GM23248 (cell line): Measurements from ENCODE around the gene ABCA1. TPM values are rescaled to one million over a fixed set of nuclear protein-coding genes. Genes with fewer than 3 reads are reported as not detected.

Experiments
- DNase-seq: peaks from one replicate; pipeline ENCODE4 v3.0.0-alpha.2; 2015
- H2AFZ ChIP-seq: fragments of 200-600 bp; sonication (generic); 2 replicates; pipeline ENCODE4 v1.6.1; 2016; ENCODE audit warnings: antibody characterized with exemption
- H3F3A ChIP-seq: fragments of 200-600 bp; sonication (generic); 2 replicates; pipeline ENCODE4 v1.6.1; 2016; ENCODE audit warnings: mild to moderate bottlenecking, antibody characterized with exemption, mixed run types; ENCODE audit not compliant: insufficient read depth
- H3K27ac ChIP-seq: fragments of 200-600 bp; sonication (generic); 2 replicates; pipeline ENCODE4 v1.5.1; 2016; ENCODE audit warnings: mild to moderate bottlenecking
- H3K27me3 ChIP-seq: fragments of 200-600 bp; sonication (generic); replicated peaks from 2 replicates; pipeline ENCODE4 v1.6.1; 2016; ENCODE audit warnings: mild to moderate bottlenecking; ENCODE audit not compliant: insufficient read depth
- H3K36me3 ChIP-seq: fragments of 200-600 bp; sonication (generic); 2 replicates; pipeline ENCODE4 v1.6.1; 2016; ENCODE audit warnings: low read depth, mild to moderate bottlenecking
- H3K4me1 ChIP-seq: fragments of 200-600 bp; sonication (generic); 2 replicates; pipeline ENCODE4 v1.6.1; 2016; ENCODE audit warnings: mild to moderate bottlenecking; ENCODE audit not compliant: insufficient read depth
- H3K4me2 ChIP-seq: fragments of 200-600 bp; sonication (generic); one replicate; pipeline ENCODE4 v1.6.1; 2016; ENCODE audit warnings: mild to moderate bottlenecking; ENCODE audit not compliant: unreplicated experiment
- H3K4me3 ChIP-seq: fragments of 200-600 bp; sonication (generic); 2 replicates; pipeline ENCODE4 v1.5.1; 2016; ENCODE audit warnings: mild to moderate bottlenecking
- H3K79me2 ChIP-seq: fragments of 200-600 bp; sonication (generic); 2 replicates; pipeline ENCODE4 v1.6.1; 2016; ENCODE audit warnings: mild to moderate bottlenecking; ENCODE audit not compliant: insufficient read depth
- H3K9ac ChIP-seq: fragments of 200-600 bp; sonication (generic); 2 replicates; pipeline ENCODE4 v1.6.1; 2016; ENCODE audit warnings: mild to moderate bottlenecking
- H3K9me2 ChIP-seq: fragments of 200-600 bp; sonication (generic); 2 replicates; pipeline ENCODE4 v1.6.1; 2016; ENCODE audit warnings: mixed run types, mild to moderate bottlenecking, moderate library complexity; ENCODE audit not compliant: insufficient read depth
- H3K9me3 ChIP-seq: fragments of 200-600 bp; sonication (generic); one replicate; pipeline ENCODE4 v1.6.1; 2017; ENCODE audit warnings: low read depth
- H4K20me1 ChIP-seq: fragments of 200-600 bp; sonication (generic); 2 replicates; pipeline ENCODE4 v1.6.0; 2016; ENCODE audit not compliant: insufficient read depth
- EZH2 ChIP-seq: fragments of 200-600 bp; sonication (generic); IDR thresholded peaks from 2 replicates; pipeline ENCODE4 v1.6.1; 2018; ENCODE audit warnings: antibody characterized with exemption, mild to moderate bottlenecking; ENCODE audit not compliant: insufficient read depth, poor library complexity, severe bottlenecking
- EZH2phosphoT487 ChIP-seq: fragments of 200-600 bp; sonication (generic); IDR thresholded peaks from 2 replicates; pipeline ENCODE4 v1.6.1; 2018; ENCODE audit warnings: antibody characterized with exemption, moderate library complexity, mild to moderate bottlenecking, low read depth; ENCODE audit not compliant: insufficient read depth
- WGBS, 2 experiments: methylation state at CpG; one replicate each; pipeline ENCODE4 v1.1.6; 2015 to 2017; ENCODE audit warnings: low lambda C conversion rate in 2 of 2, low coverage in 1 of 2; ENCODE audit errors: missing lambda C conversion rate in 2 of 2; 5-methylcytosine and 5-hydroxymethylcytosine counted together
- in situ Hi-C: fragments of 300-500 bp; cut with MboI; formaldehyde crosslinking; loops from 2 replicates; pipeline ENCODE4 v1.15.0; 2020
- polyA plus RNA-seq: library from polyadenylated mRNA; unstranded; fragments of >200 nt; fragmentation: Nextera tagmentation; extraction: Ambion mirVana; gene quantifications from 2 replicates; pipeline ENCODE4 v1.2.1, GENCODE V29; 2016
- total RNA-seq: library from RNA; depleted of rRNA; stranded (reverse); fragments of >200 nt; shearing (Covaris generic); gene quantifications from 2 replicates; pipeline ENCODE4 v1.2.3, GENCODE V29; 2014

The ABCA1 gene
- total and polyA plus RNA-seq, 2 experiments from 2014 or later = 6.8 to 15.9 TPM

DNA sequence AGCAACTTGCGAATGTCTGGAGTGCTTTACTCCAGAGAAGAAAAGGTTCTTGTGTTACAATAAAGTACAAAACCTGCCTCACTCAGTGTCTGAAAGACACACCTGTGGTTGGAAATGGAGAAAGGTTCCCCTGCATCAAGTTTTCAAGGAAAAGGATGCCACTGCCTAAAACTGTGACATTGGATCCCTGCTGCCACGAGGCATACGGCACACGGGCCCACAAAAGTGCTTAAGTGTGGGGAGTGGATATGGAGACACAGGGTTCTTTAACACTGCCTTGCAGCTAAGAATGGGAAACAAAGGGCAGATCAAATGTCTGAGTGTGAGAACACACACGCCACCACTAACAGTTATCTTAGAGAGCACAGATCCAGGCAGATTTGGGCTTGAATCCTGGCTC lies 89.0 kb downstream of the ABCA1 start:
- H3K4me1 ChIP-seq = peaks cover 19% of the 10 kb centered on the region
- no peak overlapping the region for H3K9ac ChIP-seq
- no peaks in the 10 kb centered on the region for H4K20me1 ChIP-seq
- no peaks in the 10 kb centered on the region for H3K9me3 ChIP-seq
- H3F3A ChIP-seq = peaks cover 14% of the 10 kb centered on the region; the same call in 1 of the 2 replicates
- H3K4me2 ChIP-seq = no peak overlapping the region
- TF ChIP-seq EZH2phosphoT487 = no peak
- no peak for TF ChIP-seq EZH2
- DNase-seq = no peak
- no peak overlapping the region for H3K4me3 ChIP-seq
- no peak overlapping the region for H3K27ac ChIP-seq
- no peaks in the 10 kb centered on the region for H3K9me2 ChIP-seq
- H3K79me2 ChIP-seq = no peaks in the 10 kb centered on the region
- no peaks in the 10 kb centered on the region for H3K27me3 ChIP-seq
- whole genome bisulfite sequencing, 2 experiments = 96 to 98% methylated on average over 5 of the region's 5 CpGs
- no peak overlapping the region for H2AFZ ChIP-seq
- in situ Hi-C loops = no loop called here
- H3K36me3 ChIP-seq = no peaks in the 10 kb centered on the region

GRCh38 chr9:104836767-104837166 lies 91.2 kb downstream of the ABCA1 start:
- DNase-seq = no peak
- in situ Hi-C loops = no loop called here
- Histone ChIP-seq H3K4me2 (peak overlapping the region; percentile 16), H3F3A (peaks cover 16% of the 10 kb centered on the region), H4K20me1 (no peaks in the 10 kb centered on the region), H3K27me3 (no peaks in the 10 kb centered on the region), H3K9me3 (no peaks in the 10 kb centered on the region), H3K36me3 (no peaks in the 10 kb centered on the region), H2AFZ (no peak overlapping the region), H3K9me2 (no peaks in the 10 kb centered on the region), H3K4me1 (peaks cover 23% of the 10 kb centered on the region), H3K4me3 (no peak overlapping the region), H3K9ac (no peak overlapping the region), H3K79me2 (no peaks in the 10 kb centered on the region), H3K27ac (no peak overlapping the region)
- TF ChIP-seq EZH2phosphoT487 = no peak
- no peak for TF ChIP-seq EZH2
- WGBS, 2 experiments = 96 to 100% methylated on average over 4 of the region's 4 CpGs

GRCh38 chr9:104836235-104836634 lies 91.7 kb downstream of the ABCA1 start:
- H3K9ac ChIP-seq = 0 out of 2 replicates have a peak overlapping the region, but pooled peaks have one; percentile 27
- peak overlapping the region; percentile 16 for H3K4me2 ChIP-seq
- in situ Hi-C loops = no loop called here
- TF ChIP-seq EZH2phosphoT487 (no peak), EZH2 (no peak)
- no peak overlapping the region for H3K4me3 ChIP-seq
- peak; percentile 51 for DNase-seq
- H2AFZ ChIP-seq = no peak overlapping the region
- H3K9me2 ChIP-seq = no peaks in the 10 kb centered on the region
- no peaks in the 10 kb centered on the region for H3K79me2 ChIP-seq
- H3F3A ChIP-seq = peaks cover 21% of the 10 kb centered on the region
- H3K27me3 ChIP-seq = no peaks in the 10 kb centered on the region
- WGBS, 2 experiments = 81 to 95% methylated on average over 1 of the region's 1 CpG
- H3K4me1 ChIP-seq = peaks cover 28% of the 10 kb centered on the region
- no peaks in the 10 kb centered on the region for H3K9me3 ChIP-seq
- H4K20me1 ChIP-seq = no peaks in the 10 kb centered on the region
- no peaks in the 10 kb centered on the region for H3K36me3 ChIP-seq
- H3K27ac ChIP-seq = peak overlapping the region; percentile 40

DNA sequence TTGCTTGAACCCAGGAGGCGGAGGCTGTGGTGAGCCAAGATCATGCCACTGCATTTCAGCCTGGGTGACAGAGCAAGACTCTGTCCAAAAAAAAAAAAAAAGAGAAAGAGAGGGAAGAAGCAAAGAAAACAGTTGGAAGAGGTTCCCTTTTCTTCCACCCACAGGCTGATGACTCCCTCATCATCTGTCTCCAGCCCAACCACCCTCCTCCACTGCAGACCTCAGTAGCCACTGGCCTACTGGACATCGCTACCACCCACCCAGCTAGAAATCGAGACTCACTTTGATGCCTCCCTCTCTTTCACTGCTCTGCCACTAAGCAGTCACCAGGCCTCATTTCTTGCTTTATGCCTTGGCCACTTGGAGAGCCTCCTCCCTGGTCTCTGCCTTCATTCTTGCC lies 92.8 kb downstream of the ABCA1 start:
- H3K27ac ChIP-seq = peak overlapping the region; percentile 40; the same call in 1 of the 2 replicates
- no peak overlapping the region for H2AFZ ChIP-seq
- H3K9ac ChIP-seq = no peak overlapping the region
- H4K20me1 ChIP-seq = no peaks in the 10 kb centered on the region
- H3K36me3 ChIP-seq = no peaks in the 10 kb centered on the region
- H3K4me2 ChIP-seq = no peak overlapping the region
- H3K4me3 ChIP-seq = no peak overlapping the region
- H3K27me3 ChIP-seq = no peaks in the 10 kb centered on the region
- 71 to 73% methylated on average over 3 of the region's 3 CpGs for WGBS, 2 experiments
- in situ Hi-C loops = no loop called here
- peaks cover 32% of the 10 kb centered on the region for H3F3A ChIP-seq
- H3K4me1 ChIP-seq = peaks cover 37% of the 10 kb centered on the region
- H3K9me3 ChIP-seq = no peaks in the 10 kb centered on the region
- TF ChIP-seq EZH2phosphoT487 (no peak), EZH2 (no peak)
- DNase-seq = peak; percentile 52
- no peaks in the 10 kb centered on the region for H3K9me2 ChIP-seq
- no peaks in the 10 kb centered on the region for H3K79me2 ChIP-seq

GRCh38 chr9:104833696-104834095 lies 94.3 kb downstream of the ABCA1 start:
- Histone ChIP-seq H3K4me3 (no peak overlapping the region), H3K9me3 (no peaks in the 10 kb centered on the region), H3K36me3 (no peaks in the 10 kb centered on the region), H3K9ac (no peak overlapping the region), H3K79me2 (no peaks in the 10 kb centered on the region), H3K4me2 (no peak overlapping the region), H3K27me3 (no peaks in the 10 kb centered on the region), H4K20me1 (no peaks in the 10 kb centered on the region), H3K27ac (no peak overlapping the region), H3K4me1 (peaks cover 48% of the 10 kb centered on the region), H3K9me2 (no peaks in the 10 kb centered on the region), H3F3A (peaks cover 40% of the 10 kb centered on the region), H2AFZ (no peak overlapping the region)
- TF ChIP-seq EZH2 (no peak), EZH2phosphoT487 (no peak)
- WGBS, 2 experiments = 79 to 85% methylated on average over 6 of the region's 6 CpGs
- in situ Hi-C loops = no loop called here
- no peak for DNase-seq
